HG03520 (cell line): ENCODE data around the gene IFI27L1.
"Not testable (repeated sequence)": the region's sequence is repeated elsewhere in the genome, so short reads cannot be mapped to it uniquely, and the experiment has no call there.

Experiments used
- ATAC-seq: cut with Tn5 transposase; IDR thresholded peaks from one replicate; pipeline ENCODE4 v1.9.1; 2021; ENCODE audit warnings: mild to moderate bottlenecking, moderate library complexity; ENCODE audit not compliant: unreplicated experiment

Gene IFI27L1

GRCh38 chr14:94047581-94047980 is 33.5 kb upstream of the IFI27L1 start:
- ATAC-seq: no peak

DNA sequence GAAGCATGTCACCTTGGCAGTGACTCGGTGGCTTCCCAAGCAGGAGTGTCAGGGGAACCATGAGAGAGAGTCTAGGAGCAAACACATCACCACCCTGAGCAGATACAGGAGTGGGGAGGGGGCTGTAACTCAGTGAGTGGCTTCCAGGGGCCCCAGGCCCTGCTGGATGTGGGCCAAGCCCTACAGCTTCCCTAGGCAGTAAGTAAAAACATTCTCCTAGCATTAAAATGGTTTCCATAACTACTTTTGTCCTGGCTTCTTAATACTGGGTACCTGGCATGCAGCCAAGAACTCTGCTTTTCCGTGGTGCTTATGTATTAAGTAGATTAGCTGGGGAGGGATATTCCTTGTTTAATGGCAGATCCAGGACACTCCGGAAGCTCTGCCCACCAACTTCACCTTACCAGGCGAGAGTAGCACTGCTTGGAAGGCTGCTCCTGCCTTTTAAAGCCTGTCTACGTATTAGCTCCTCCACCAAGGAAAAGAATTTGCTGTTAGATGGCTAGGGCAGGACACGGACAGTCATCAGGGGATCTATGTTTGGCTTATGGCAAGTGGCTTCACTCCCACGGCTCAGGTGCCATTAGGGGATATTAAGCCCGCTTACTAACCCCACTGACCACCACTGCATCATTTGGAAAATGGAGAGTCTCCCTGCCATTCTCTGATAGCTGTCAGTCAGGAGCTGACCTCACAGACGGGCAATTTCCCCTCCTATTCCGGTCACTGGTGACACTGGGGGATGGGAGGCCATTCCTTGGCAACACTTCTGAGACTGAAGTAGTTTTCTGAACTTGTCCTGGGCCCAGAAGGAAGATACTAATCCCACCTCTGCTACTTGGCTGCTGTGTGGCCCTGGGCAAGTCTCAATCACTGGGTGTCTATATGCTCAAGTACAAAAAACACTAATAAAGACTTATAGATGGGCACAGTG is 32.2 kb upstream of the IFI27L1 start:
- ATAC-seq: no peak

- ATAC-seq: no peak
Observed at GRCh38 chr14:94049625-94050023, 31.5 kb upstream of the IFI27L1 start.

DNA sequence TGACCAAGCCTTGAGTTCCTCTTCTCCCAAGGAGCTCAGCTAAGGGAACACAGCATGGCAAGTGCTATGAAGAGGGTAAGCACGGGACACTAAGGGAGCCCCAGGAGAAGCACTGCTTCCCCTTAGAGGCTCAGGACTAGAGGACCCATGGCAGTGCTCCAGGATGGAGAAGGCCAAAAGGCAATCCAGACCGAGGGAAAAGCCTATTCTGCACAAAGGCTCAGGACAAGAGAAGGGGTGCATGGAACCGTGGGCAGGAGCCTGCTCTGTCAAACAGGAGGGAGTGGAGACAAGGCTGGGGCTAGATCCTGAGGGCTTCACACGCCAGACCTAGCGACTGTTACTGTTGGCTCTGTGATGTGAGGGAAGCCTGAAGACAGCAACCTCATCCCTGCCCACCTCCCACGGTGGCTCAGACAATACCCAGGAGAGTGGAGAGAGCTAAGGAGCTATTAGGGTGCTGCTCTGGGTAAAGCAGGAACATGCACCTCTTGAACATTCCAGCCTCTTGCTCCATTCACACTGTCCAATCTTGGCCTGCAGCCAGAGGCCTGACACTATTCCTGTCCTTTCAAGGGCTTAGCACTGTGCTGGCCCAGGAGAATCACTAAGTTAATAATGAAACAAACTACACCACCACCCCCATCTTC is 30.8 kb upstream of the IFI27L1 start:
- ATAC-seq: no peak

GRCh38 chr14:94051115-94051514 is 30.0 kb upstream of the IFI27L1 start:
- ATAC-seq: no peak

DNA sequence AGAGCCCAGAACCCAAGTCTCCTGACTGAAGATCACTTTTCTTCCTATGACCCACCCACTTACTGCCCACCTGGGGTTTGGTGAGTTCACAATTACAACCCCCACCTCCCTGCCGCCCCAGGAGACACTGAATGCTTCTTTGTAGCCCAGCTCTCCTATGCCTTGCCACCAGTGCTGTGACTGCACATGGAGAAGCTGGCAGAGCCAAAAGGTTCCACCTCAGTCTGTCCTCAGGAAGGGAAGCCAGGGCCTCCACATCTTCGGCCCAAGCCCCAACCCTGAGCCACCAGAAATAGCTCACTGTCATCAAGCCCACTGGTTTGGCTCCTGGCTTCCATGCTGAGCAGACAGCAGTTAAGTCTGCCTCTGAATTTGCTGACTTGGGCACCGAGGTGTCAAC is 29.3 kb upstream of the IFI27L1 start:
- no peak for ATAC-seq

GRCh38 chr14:94052199-94052598 is 28.9 kb upstream of the IFI27L1 start:
- ATAC-seq: no peak

DNA sequence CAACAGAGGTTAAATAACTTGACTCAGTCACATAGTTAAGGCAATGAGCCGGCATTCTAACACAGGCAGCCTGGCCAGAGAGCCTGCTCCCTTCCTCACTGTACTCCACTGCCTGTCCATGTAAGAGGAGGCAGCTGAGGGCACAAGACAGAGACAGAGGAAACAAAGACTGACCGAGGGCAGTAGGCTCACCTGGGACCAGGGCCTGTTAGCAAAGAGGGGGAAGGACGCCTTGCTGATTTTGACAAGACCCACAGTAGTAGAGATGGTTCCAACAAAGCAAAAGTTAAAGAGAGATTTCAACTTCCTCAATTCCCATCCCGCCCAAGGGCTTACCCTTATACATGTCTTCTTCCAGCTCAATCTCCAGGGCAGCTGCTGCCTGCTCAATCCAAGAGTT is 28.4 kb upstream of the IFI27L1 start:
- no peak for ATAC-seq

DNA sequence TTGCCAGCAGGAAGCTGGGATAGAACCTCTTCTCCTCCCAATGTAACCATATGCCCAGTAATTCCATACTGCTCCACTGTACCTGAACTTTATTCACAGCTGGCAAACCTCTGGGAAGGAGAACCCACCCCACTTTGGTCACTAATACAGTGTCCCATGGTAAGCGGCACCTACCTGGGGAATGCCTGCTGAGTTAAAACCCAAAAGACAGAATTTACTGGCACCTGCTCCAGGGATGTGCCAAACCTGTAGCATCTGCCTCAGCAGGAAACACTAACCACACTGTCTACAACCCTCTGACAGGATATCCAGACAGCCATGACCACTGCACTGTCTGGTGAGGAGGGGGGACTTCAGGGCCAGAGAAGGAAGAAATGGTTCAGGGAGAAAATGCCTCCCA is 26.7 kb upstream of the IFI27L1 start:
- no peak for ATAC-seq

DNA sequence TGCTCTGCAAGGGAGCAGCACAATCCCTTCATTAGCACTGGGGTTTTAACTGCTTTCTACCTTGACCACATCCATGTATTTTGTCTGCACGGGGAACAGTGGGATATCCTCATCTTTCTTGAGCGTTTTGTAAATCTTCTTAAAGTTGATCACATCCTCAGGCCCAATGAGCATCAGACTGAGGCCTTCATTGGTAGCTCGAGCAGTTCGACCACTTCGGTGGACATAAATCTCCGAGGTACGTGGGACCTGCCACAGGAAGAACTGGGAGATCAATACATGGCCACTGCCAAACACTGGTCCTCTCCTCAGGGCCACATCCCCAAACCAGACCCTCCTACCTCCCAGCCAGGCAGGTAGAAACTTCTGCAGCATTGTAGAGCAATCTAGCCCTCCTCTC is 26.2 kb upstream of the IFI27L1 start:
- no peak for ATAC-seq

DNA sequence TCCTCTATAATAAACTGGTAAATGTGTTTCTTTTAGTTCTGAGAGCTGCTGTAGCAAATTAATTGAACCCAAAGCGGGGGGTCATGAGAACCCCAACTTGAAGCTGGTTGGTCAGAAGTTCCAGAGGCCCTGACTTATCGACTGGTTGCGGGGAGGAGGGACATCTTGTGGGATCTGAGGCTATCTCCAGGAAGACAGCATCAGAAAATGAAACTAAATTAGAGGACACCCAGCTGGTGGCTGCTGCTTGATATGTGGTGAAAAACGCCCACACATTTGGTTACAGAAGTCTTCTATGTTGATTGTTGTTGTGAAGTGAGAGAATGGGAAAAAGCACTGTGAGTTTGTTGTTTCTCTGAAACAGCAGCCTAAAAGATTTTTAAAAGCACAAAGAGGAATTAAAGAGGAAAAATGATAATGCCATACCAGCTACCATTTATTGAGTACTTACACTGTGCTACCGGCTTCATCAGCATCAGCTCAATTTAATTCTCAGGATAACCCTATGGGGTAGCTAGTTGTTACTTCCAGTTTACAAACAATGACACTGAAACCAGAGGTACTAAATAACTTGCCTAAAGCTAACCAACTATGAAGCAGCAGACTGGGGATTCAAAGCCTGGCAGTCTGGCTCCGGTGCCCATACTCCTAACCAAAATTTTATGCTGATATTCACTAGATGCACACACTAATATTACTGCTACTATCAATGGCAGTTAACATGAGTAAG is 24.4 kb upstream of the IFI27L1 start:
- peak; percentile 88 for ATAC-seq

- ATAC-seq: no peak
Observed at GRCh38 chr14:94058128-94058673, 22.9 kb upstream of the IFI27L1 start.

DNA sequence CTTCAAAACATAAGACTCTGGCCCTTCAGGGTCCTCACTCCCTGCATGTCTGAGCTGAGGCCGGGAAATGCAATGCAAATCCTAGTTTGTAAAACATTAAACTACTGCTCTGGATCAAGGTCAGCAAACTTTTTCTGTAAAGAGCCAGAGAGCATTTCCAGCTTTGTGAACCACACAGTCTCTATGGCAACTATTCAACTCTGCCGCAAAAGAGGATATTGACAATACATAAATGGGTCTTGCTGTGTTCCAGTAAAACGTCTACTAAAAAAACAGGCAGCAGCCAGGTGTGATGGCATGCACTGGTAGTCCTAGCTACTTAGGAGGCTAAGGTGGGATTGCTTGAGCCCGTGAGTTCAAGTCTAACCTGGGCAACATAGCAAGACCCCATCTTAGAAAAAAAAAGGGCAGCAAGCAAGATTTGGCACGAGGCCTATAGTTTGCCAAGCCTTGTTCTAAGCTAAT is 22.4 kb upstream of the IFI27L1 start:
- no peak for ATAC-seq

DNA sequence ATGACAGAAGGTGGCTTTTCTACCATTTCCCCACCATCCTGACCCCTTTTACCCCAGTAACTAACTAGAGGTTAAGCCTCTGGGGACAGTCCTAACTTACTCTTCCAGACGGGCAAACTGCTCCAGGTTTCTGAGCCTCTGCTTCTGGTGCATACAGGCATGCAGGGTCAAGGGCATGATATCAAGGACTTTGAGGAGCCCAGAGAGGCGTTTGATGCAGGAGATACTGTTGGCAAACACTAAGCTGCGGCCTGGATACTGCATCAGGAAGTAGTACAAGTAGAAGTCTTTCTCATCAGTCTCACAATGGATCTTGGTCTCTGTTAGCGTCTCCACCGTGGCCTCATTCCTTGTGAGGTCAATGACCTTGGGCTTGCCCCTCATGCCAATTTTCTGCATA is 21.1 kb upstream of the IFI27L1 start:
- ATAC-seq: no peak

GRCh38 chr14:94062344-94062940 is 18.7 kb upstream of the IFI27L1 start:
- no peak for ATAC-seq

GRCh38 chr14:94066089-94066676 is 14.9 kb upstream of the IFI27L1 start:
- no peak for ATAC-seq

GRCh38 chr14:94072076-94072475 is 9.0 kb upstream of the IFI27L1 start:
- ATAC-seq: not testable (repeated sequence)

DNA sequence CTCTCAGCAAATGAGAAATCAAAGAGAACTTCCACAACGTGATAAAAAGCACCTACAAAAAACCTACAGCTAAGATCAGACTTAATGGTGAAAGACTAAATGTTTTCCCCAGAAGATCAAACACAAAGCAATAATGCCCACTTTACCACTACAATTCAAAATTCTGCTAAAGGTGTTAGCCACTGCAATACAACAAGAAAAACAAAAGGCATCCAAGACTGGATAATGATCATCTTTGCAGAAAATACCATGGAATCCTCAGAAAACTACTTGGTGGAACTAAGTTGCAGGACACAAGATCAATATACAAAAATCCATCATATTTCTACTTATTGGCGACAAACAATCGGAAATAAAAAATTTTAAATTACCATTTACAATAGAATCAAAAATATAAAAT is 6.6 kb upstream of the IFI27L1 start:
- ATAC-seq: no peak

DNA sequence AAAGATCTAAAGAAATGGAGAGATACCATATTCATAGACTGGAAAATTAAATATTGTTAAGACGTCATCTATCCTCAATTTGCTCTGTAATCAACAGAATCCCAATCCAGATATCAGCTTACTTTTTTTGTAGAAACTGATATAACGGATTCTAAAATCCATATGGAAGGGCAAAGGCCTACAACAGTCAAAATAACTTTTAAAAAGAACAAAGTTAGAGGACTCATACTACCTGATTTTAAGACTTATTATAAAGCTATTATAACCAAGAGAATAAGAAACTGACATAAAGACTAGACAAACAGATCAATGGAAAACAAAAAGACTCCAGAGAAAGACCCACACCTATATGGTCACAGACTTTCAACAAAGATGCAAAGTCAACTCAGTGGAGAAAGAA is 6.1 kb upstream of the IFI27L1 start:
- ATAC-seq: no peak

DNA sequence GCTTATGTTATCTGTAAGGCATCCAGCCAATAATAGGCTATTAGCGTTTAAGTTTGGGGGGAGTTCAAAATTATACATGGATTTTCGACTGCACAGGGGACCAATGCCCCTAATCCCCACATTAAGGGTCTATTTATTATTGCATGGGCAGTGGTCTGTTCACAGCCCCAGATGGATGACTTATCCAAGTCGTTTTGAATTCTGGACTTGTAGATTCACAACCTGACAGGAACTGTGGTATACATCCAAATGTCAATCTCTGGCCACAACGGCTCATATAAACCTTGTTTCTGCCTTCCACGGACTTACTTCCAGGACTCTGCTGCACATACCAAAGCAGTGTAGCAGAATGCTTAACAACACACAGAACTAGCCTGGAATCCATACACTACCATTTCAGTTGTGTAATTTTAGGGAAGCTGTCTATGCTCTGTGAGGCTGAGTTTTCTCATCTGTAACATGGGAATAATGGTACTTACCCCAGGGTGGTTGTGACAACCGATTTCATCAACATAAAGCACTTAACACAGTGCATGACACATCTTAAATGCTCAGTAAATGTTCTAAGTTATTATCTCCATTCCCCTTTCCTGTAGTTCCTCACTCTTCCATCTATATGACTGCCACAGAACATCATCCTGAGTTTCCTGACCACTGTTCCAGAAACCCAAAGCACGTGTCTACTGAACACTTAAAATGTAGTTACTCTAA is 3.8 kb upstream of the IFI27L1 start:
- ATAC-seq: no peak
